Stimulated activated CD4-positive, alpha-beta T cell treated with anti-CD3 and anti-CD28 coated beads, Interleukin-2, amount 100 ng/mL, for 4 hours (primary cell): Measurements from ENCODE around the gene LPAR2.
"Not testable (repeated sequence)": the region's sequence is repeated elsewhere in the genome, so short reads cannot be mapped to it uniquely, and the experiment has no call there.

Experiments used
- DNase-seq: peaks from one replicate; pipeline ENCODE4 v3.0.0-alpha.2; 2020; ENCODE audit warnings: low read depth

LPAR2 gene

GRCh38 chr19:19627621-19628500 is at the start of gene LPAR2:
Gene LPAR2, minus strand, starts transcription at chr19:19628220. Its CDS starts 945 bp downstream, at chr19:19627275.
- peak; percentile 67 for DNase-seq

GRCh38 chr19:19677579-19677978 is 49.6 kb upstream of the LPAR2 start:
- no peak for DNase-seq

GRCh38 chr19:19674315-19674714 is 46.3 kb upstream of the LPAR2 start:
- DNase-seq = no peak

- DNase-seq = no peak
These were observed 44.8 kb upstream of the LPAR2 start for GRCh38 chr19:19672816-19673215.

GRCh38 chr19:19670070-19670551 is 42.1 kb upstream of the LPAR2 start:
- DNase-seq = no peak

- peak; percentile 89 for DNase-seq
These were observed 40.4 kb upstream of the LPAR2 start, which contains the start of gene ZNF101 for GRCh38 chr19:19668230-19669012. Gene ZNF101, plus strand, starts transcription at chr19:19668839. Its CDS starts 125 bp downstream, at chr19:19668964.

GRCh38 chr19:19665420-19665948 is 37.5 kb upstream of the LPAR2 start:
- DNase-seq = not testable (repeated sequence)

- peak; percentile 92 for DNase-seq
These were observed 35.5 kb upstream of the LPAR2 start, which contains the start of gene ATP13A1 for GRCh38 chr19:19663256-19664120. Gene ATP13A1, minus strand, starts transcription at chr19:19663676. Its CDS starts 10 bp downstream, at chr19:19663666.

- no peak for DNase-seq
These were observed 34.8 kb upstream of the LPAR2 start for GRCh38 chr19:19662871-19663255.

- DNase-seq = no peak
These were observed 34.3 kb upstream of the LPAR2 start for GRCh38 chr19:19662344-19662743.

- no peak for DNase-seq
These were observed 33.7 kb upstream of the LPAR2 start for GRCh38 chr19:19661675-19662251.

- no peak for DNase-seq
These were observed 33.2 kb upstream of the LPAR2 start for GRCh38 chr19:19661141-19661674.

GRCh38 chr19:19659646-19660245 is 31.7 kb upstream of the LPAR2 start:
- DNase-seq = no peak

GRCh38 chr19:19657397-19657783 is 29.4 kb upstream of the LPAR2 start:
- DNase-seq = no peak

- DNase-seq = no peak
These were observed 28.7 kb upstream of the LPAR2 start for GRCh38 chr19:19656451-19657396.

- DNase-seq = no peak
These were observed 27.8 kb upstream of the LPAR2 start for GRCh38 chr19:19655641-19656343.

- DNase-seq = no peak
These were observed 27.1 kb upstream of the LPAR2 start for GRCh38 chr19:19655051-19655594.

GRCh38 chr19:19654441-19654840 is 26.4 kb upstream of the LPAR2 start:
- no peak for DNase-seq
